Activated T-cell treated with anti-CD3 and anti-CD28 coated beads, Interleukin-2, amount 50 U/mL, for 72 hours (primary cell): ENCODE results near the gene CTDSPL2. TPM values are rescaled to one million over a fixed set of nuclear protein-coding genes. Genes with fewer than 3 reads are reported as not detected.
"Not testable (repeated sequence)": the region's sequence is repeated elsewhere in the genome, so short reads cannot be mapped to it uniquely, and the experiment has no call there.

ENCODE experiments used
- ATAC-seq, 2 donors: fragments of 150-1000 bp; cut with Tn5 transposase; replicated peaks in 1 of 2; 2 replicates each; pipeline ENCODE4 v1.10.0; 2021; ENCODE audit warnings: moderate library complexity in 2 of 2, mild to moderate bottlenecking in 1 of 2
- DNase-seq, 2 donors: peaks; one replicate each; pipeline ENCODE4 v3.0.0; 2021 to 2022; ENCODE audit warnings: mixed read lengths in 1 of 2
- H3K27ac Mint-ChIP-seq: one replicate; pipeline ENCODE4 v1.8.0; 2022; ENCODE audit warnings: mild to moderate bottlenecking, moderate library complexity, mixed read lengths
- H3K27me3 Mint-ChIP-seq: one replicate; pipeline ENCODE4 v1.8.0; 2022; ENCODE audit warnings: low read depth, mixed read lengths
- H3K36me3 Mint-ChIP-seq, 2 donors: one replicate each; pipeline ENCODE4 v1.8.0; 2022; ENCODE audit warnings: mixed read lengths in 2 of 2, mild to moderate bottlenecking in 1 of 2; ENCODE audit not compliant: insufficient read depth in 2 of 2
- H3K4me1 Mint-ChIP-seq: one replicate; pipeline ENCODE4 v1.8.0; 2022; ENCODE audit warnings: low read depth, mixed read lengths
- H3K4me3 Mint-ChIP-seq, 2 donors: one replicate each; pipeline ENCODE4 v1.8.0; 2022; ENCODE audit warnings: mild to moderate bottlenecking in 2 of 2, mixed read lengths in 2 of 2, moderate library complexity in 2 of 2
- H3K9me3 Mint-ChIP-seq, 2 donors: one replicate each; pipeline ENCODE4 v1.8.0; 2022; ENCODE audit warnings: mixed read lengths in 2 of 2
- total RNA-seq, 2 donors: library from RNA; stranded (reverse); gene quantifications; one replicate each; pipeline ENCODE4 v1.2.3, GENCODE V29; 2022

CTDSPL2 gene
- total RNA-seq, 2 donors from 2014 or later = 58.7 to 61.2 TPM

- no peak overlapping the region for H3K4me3 Mint-ChIP-seq
- no peak for ATAC-seq
- no peaks in the 10 kb centered on the region for H3K9me3 Mint-ChIP-seq
- H3K36me3 Mint-ChIP-seq = peaks cover 2 to 9% of the 10 kb centered on the region in 2 donors
- H3K27me3 Mint-ChIP-seq = no peaks in the 10 kb centered on the region
- no peak overlapping the region for H3K27ac Mint-ChIP-seq
- peaks cover 11% of the 10 kb centered on the region for H3K4me1 Mint-ChIP-seq
- no peak for DNase-seq
Observed at GRCh38 chr15:44495562-44495961, 68.1 kb downstream of the CTDSPL2 start.

- no peak for DNase-seq
- ATAC-seq = peak; percentile 85 to 90
- H3K27ac Mint-ChIP-seq = peak overlapping the region; percentile 88
- H3K36me3 Mint-ChIP-seq = peaks cover 5 to 14% of the 10 kb centered on the region in 2 donors
- peaks cover 24% of the 10 kb centered on the region for H3K4me1 Mint-ChIP-seq
- H3K9me3 Mint-ChIP-seq = no peaks in the 10 kb centered on the region
- no peaks in the 10 kb centered on the region for H3K27me3 Mint-ChIP-seq
- peak overlapping the region; percentile 37 to 53 for H3K4me3 Mint-ChIP-seq
Observed at GRCh38 chr15:44500555-44500954, 73.1 kb downstream of the CTDSPL2 start.

GRCh38 chr15:44501768-44502366 is 74.4 kb downstream of the CTDSPL2 start:
- no peak for DNase-seq
- H3K9me3 Mint-ChIP-seq = no peaks in the 10 kb centered on the region
- H3K4me3 Mint-ChIP-seq = peak overlapping the region; percentile 4 to 53
- peaks cover 24% of the 10 kb centered on the region for H3K4me1 Mint-ChIP-seq
- no peak for ATAC-seq
- peaks cover 5 to 14% of the 10 kb centered on the region in 2 donors for H3K36me3 Mint-ChIP-seq
- H3K27ac Mint-ChIP-seq = peak overlapping the region; percentile 88
- H3K27me3 Mint-ChIP-seq = no peaks in the 10 kb centered on the region

- Mint-ChIP-seq H3K27ac (no peak overlapping the region), H3K4me1 (no peaks in the 10 kb centered on the region), H3K27me3 (no peaks in the 10 kb centered on the region), H3K4me3 (no peak overlapping the region), H3K9me3 (no peaks in the 10 kb centered on the region), H3K36me3 (peaks cover 2 to 11% of the 10 kb centered on the region in 2 donors)
- DNase-seq (no peak), ATAC-seq (no peak)
Observed at GRCh38 chr15:44516436-44516835, 89.0 kb downstream of the CTDSPL2 start.

GRCh38 chr15:44519537-44519936 is 92.1 kb downstream of the CTDSPL2 start:
- no peak overlapping the region for H3K4me3 Mint-ChIP-seq
- no peaks in the 10 kb centered on the region for H3K9me3 Mint-ChIP-seq
- no peak overlapping the region for H3K27ac Mint-ChIP-seq
- H3K36me3 Mint-ChIP-seq = peaks cover 2 to 14% of the 10 kb centered on the region in 2 donors
- ATAC-seq = no peak
- no peak for DNase-seq
- no peaks in the 10 kb centered on the region for H3K4me1 Mint-ChIP-seq
- H3K27me3 Mint-ChIP-seq = no peaks in the 10 kb centered on the region

GRCh38 chr15:44525018-44525417 is 97.6 kb downstream of the CTDSPL2 start:
- Mint-ChIP-seq H3K27me3 (no peaks in the 10 kb centered on the region), H3K4me1 (no peaks in the 10 kb centered on the region), H3K27ac (peak overlapping the region; percentile 33), H3K4me3 (no peak overlapping the region), H3K9me3 (no peaks in the 10 kb centered on the region), H3K36me3 (peaks cover 0 to 12% of the 10 kb centered on the region in 2 donors)
- ATAC-seq (no peak), DNase-seq (no peak)

- H3K36me3 Mint-ChIP-seq = peaks cover 0 to 10% of the 10 kb centered on the region in 2 donors
- no peak overlapping the region for H3K4me3 Mint-ChIP-seq
- no peaks in the 10 kb centered on the region for H3K27me3 Mint-ChIP-seq
- ATAC-seq (no peak), DNase-seq (no peak)
- no peaks in the 10 kb centered on the region for H3K4me1 Mint-ChIP-seq
- peak overlapping the region; percentile 51 for H3K27ac Mint-ChIP-seq
- H3K9me3 Mint-ChIP-seq = no peaks in the 10 kb centered on the region
Observed at GRCh38 chr15:44527241-44527640, 99.8 kb downstream of the CTDSPL2 start.

- Mint-ChIP-seq H3K4me3 (no peak overlapping the region), H3K27me3 (no peaks in the 10 kb centered on the region), H3K36me3 (peaks cover 0 to 9% of the 10 kb centered on the region in 2 donors), H3K4me1 (peaks cover 2% of the 10 kb centered on the region), H3K9me3 (no peaks in the 10 kb centered on the region), H3K27ac (no peak overlapping the region)
- no peak for ATAC-seq
- no peak for DNase-seq
Observed at GRCh38 chr15:44529864-44530604, 102.6 kb downstream of the CTDSPL2 start.

- Mint-ChIP-seq H3K27me3 (no peaks in the 10 kb centered on the region), H3K27ac (peak overlapping the region; percentile 27), H3K36me3 (peaks cover 0 to 12% of the 10 kb centered on the region in 2 donors), H3K4me3 (no peak overlapping the region), H3K9me3 (no peaks in the 10 kb centered on the region), H3K4me1 (peaks cover 8% of the 10 kb centered on the region)
- ATAC-seq = no peak
- no peak for DNase-seq
Observed at GRCh38 chr15:44530653-44531052, 103.2 kb downstream of the CTDSPL2 start.

GRCh38 chr15:44532275-44532674 is 104.8 kb downstream of the CTDSPL2 start:
- not testable (repeated sequence) for H3K4me3 Mint-ChIP-seq, H3K27ac Mint-ChIP-seq, H3K27me3 Mint-ChIP-seq, ATAC-seq, DNase-seq, H3K9me3 Mint-ChIP-seq
- H3K4me1 Mint-ChIP-seq = peaks cover 14% of the 10 kb centered on the region
- peaks cover 2 to 13% of the 10 kb centered on the region in 2 donors for H3K36me3 Mint-ChIP-seq

GRCh38 chr15:44532689-44533088 is 105.3 kb downstream of the CTDSPL2 start:
- no peak for DNase-seq
- Mint-ChIP-seq H3K36me3 (peaks cover 2 to 10% of the 10 kb centered on the region in 2 donors), H3K4me1 (peaks cover 14% of the 10 kb centered on the region), H3K27me3 (no peaks in the 10 kb centered on the region), H3K9me3 (no peaks in the 10 kb centered on the region), H3K27ac (no peak overlapping the region), H3K4me3 (no peak overlapping the region)
- no peak for ATAC-seq

GRCh38 chr15:44535092-44535491 is 107.7 kb downstream of the CTDSPL2 start:
- Mint-ChIP-seq H3K27ac (peak overlapping the region; percentile 88), H3K36me3 (peaks cover 3 to 25% of the 10 kb centered on the region in 2 donors), H3K4me3 (peak overlapping the region; percentile 93 to 95), H3K4me1 (peaks cover 35% of the 10 kb centered on the region), H3K9me3 (no peaks in the 10 kb centered on the region), H3K27me3 (no peaks in the 10 kb centered on the region)
- DNase-seq (no peak), ATAC-seq (no peak)

- peaks cover 3 to 30% of the 10 kb centered on the region in 2 donors for H3K36me3 Mint-ChIP-seq
- no peaks in the 10 kb centered on the region for H3K27me3 Mint-ChIP-seq
- H3K4me3 Mint-ChIP-seq = peak overlapping the region; percentile 93 to 95
- no peak for ATAC-seq
- peaks cover 41% of the 10 kb centered on the region for H3K4me1 Mint-ChIP-seq
- H3K9me3 Mint-ChIP-seq = no peaks in the 10 kb centered on the region
- peak overlapping the region; percentile 93 for H3K27ac Mint-ChIP-seq
- peak; percentile 25 to 37 for DNase-seq
Observed at GRCh38 chr15:44535523-44536301, 108.3 kb downstream of the CTDSPL2 start.
